A549 treated with Mapracorat at 1 μM for 4 hours (cell line): ENCODE results near the gene SUN5. TPM values are rescaled to one million over a fixed set of nuclear protein-coding genes. Genes with fewer than 3 reads are reported as not detected.

Experiments
- total RNA-seq: library from RNA; stranded (reverse); fragments of 200-300 nt; extraction: Qiagen RNA extraction; gene quantifications from 5 replicates; pipeline ENCODE4 v1.2.3, GENCODE V29; 2022

Gene SUN5
- not detected in 5 replicates for total RNA-seq

GRCh38 chr20:33004141-33004751 is at the start of gene SUN5:
SUN5 (minus strand) TSS chr20:33004433; CDS start chr20:33004340, 93 bp downstream.

DNA sequence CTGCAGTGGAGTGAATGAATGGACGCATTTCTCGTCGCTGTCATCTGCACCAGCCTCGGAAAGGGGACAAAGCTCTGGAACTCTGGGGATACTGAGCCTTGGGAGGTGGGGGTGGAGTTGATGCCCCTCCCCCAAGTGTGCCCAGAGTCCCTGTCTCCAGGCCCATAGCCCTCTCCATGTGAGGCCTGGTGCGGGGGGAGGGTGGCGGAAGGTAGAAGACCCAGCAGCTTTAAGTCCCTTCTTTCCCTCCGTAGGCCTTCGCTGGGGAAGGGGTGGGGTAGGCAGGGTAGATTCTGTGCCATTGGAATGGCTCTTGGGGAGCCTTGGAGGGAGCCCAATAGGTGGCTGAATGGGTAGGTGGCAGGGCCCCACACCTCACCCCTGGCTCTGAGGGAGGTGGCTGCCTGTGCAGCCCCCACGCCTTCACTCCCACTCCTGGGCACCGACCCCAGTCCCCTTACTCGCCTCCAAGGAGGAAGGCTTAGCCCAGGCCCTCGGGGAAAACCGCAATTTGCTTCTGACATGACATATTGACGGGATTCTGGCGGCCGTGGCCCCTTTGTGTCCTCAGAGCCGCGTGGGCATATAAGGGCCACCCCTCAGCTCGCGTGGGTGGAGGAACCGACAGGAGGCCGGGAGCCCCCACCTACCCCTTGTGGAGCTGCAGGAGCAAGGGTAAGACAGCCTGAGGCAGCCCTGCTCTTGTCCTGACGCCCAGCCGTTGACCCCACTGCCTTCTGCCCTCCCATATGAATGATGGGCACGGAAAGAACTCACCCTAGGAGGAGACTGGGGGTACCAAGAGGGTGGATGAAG is 49.3 kb upstream of the SUN5 start, which contains the start of gene BPIFB3:
Gene BPIFB3 (plus strand): TSS at position 613 of the 816 bp plus-strand sequence. CDS start 1,533 bp downstream, outside the sequence.

DNA sequence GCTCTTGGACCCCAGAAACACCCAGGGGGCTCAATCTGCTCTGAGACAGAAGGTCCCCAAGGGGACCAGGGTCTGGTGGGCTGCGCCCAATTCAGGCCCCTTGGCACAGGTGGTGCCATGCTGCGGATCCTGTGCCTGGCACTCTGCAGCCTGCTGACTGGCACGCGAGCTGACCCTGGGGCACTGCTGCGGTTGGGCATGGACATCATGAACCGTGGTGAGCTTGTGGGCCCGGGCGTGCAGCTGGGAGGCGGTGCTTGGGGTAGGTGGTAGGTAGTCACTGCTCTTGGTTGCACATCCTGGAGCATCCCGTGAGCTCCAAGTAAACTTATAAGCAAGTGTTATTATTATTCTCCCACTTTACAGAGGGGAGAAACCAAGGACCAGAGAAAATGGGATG is 27.3 kb upstream of the SUN5 start, which contains the start of gene BPIFB6:
Gene BPIFB6 (plus strand): TSS at position 118 of the 400 bp plus-strand sequence. CDS start 0 bp downstream, at position 118.

GRCh38 chr20:33007376-33008335 is 3.4 kb upstream of the SUN5 start, which contains the start of gene BPIFB2:
BPIFB2 (plus strand) TSS chr20:33007704; CDS start chr20:33008575, 871 bp downstream.

Other genes with a start within 250 kb of the SUN5 start
- 3.3 to 4.6 TPM (median 4.2 TPM) in 5 replicates for gene DNMT3B, start 242.0 kb downstream of the SUN5 start, total RNA-seq
- 132 to 157 TPM (median 143 TPM) in 5 replicates for gene MAPRE1, start 184.5 kb downstream of the SUN5 start, total RNA-seq
- not detected in 5 replicates for gene EFCAB8, start 145.5 kb downstream of the SUN5 start, total RNA-seq
- gene BPIFB2, start 3.3 kb upstream of the SUN5 start, total RNA-seq = not detected in 5 replicates
- not detected in 5 replicates for gene BPIFB6, start 27.2 kb upstream of the SUN5 start, total RNA-seq
- not detected in 5 replicates for gene BPIFB3, start 49.5 kb upstream of the SUN5 start, total RNA-seq
- not detected in 5 replicates for gene BPIFB4, start 75.2 kb upstream of the SUN5 start, total RNA-seq
- gene BPIFA2, start 163.7 kb upstream of the SUN5 start, total RNA-seq = not detected in 5 replicates
- not detected in 5 replicates for gene BPIFA3, start 212.9 kb upstream of the SUN5 start, total RNA-seq
- not detected in 5 replicates for gene BPIFA1, start 231.6 kb upstream of the SUN5 start, total RNA-seq